Psoas muscle (tissue), 8 donors: Measurements from ENCODE around the gene TBX5. TPM values are rescaled to one million over a fixed set of nuclear protein-coding genes. Genes with fewer than 3 reads are reported as not detected.
"Not testable (repeated sequence)": the region's sequence is repeated elsewhere in the genome, so short reads cannot be mapped to it uniquely, and the experiment has no call there.

Source experiments
- ATAC-seq, 4 donors: fragments of 200-7000 bp; cut with Tn5 transposase; one replicate each; pipeline ENCODE4 v1.9.1; 2020; ENCODE audit warnings: moderate library complexity in 3 of 4, mild to moderate bottlenecking in 2 of 4
- DNase-seq, 2 donors: peaks; one replicate each; pipeline ENCODE4 v3.0.0-alpha.2; 2020
- H3K27ac ChIP-seq: fragments of 200-600 bp; one replicate; pipeline ENCODE4 v1.8.0; 2022
- H3K27me3 ChIP-seq, 3 donors: fragments of 200-600 bp in 1 of 3; one replicate each; pipeline versions ENCODE4 v1.6.1 to v1.8.0; 2013 to 2022; ENCODE audit warnings: low read length in 2 of 3, mild to moderate bottlenecking in 2 of 3, moderate library complexity in 1 of 3; ENCODE audit not compliant: insufficient read depth in 3 of 3
- H3K36me3 ChIP-seq, 2 donors: fragments of 200-600 bp in 1 of 2; one replicate each; pipeline versions ENCODE4 v1.6.1 to v1.8.0; 2013 to 2022; ENCODE audit warnings: low read depth in 1 of 2, mild to moderate bottlenecking in 1 of 2, moderate library complexity in 1 of 2; ENCODE audit not compliant: insufficient read depth in 1 of 2
- H3K4me1 ChIP-seq: fragments of 200-600 bp; one replicate; pipeline ENCODE4 v1.8.0; 2022
- H3K4me3 ChIP-seq: fragments of 200-600 bp; one replicate; pipeline ENCODE4 v1.8.0; 2022; ENCODE audit warnings: mild to moderate bottlenecking
- H3K9me3 ChIP-seq: fragments of 200-600 bp; one replicate; pipeline ENCODE4 v1.8.0; 2022
- WGBS, 3 donors: extraction: QIAGEN DNeasy Blood & Tissue Kit; methylation state at CpG; one replicate each; pipeline versions ENCODE4 v1.1.6 to v1.1.7; 2013; 5-methylcytosine and 5-hydroxymethylcytosine counted together
- intact Hi-C, 2 donors: fragments of 100-400 bp; cut with DNase I; formaldehyde crosslinking; loops; one replicate each; pipeline versions ENCODE4 v1.11.0 to v1.14.2; 2022
- polyA plus RNA-seq, 3 donors: library from polyadenylated mRNA; stranded (reverse); fragments of 200-250 nt; gene quantifications; one replicate each; pipeline ENCODE4 v1.2.3, GENCODE V29; 2013
- total RNA-seq, 4 donors: library from RNA; stranded (reverse); fragmentation: NEBNext Ultra II Directional in 2 of 4; extraction: Animal tissue kit (Norgen Biotek cat#: 25700) in 2 of 4; gene quantifications; one replicate each; pipeline versions ENCODE4 v1.2.1 to v1.2.4, GENCODE V29; 2021 to 2023
- TF ChIP-seq, protein P1 (sequence below): fragments of 200-600 bp; IDR thresholded peaks from one replicate; pipeline ENCODE4 v1.8.0; 2022; ENCODE audit warnings: antibody characterized with exemption
- donor health status: healthy with polysubstance abuse.
- donor health status: DM: no; HTN: no; CAD: no; lungs with moderate emphysema.
- donor health status: Bipolar disorder and iron deficiency.
- donor health status: healthy.
- donor health status: DM: yes; HTN: yes; CAD: no.
- donor health status: DM: no; HTN: no; CAD: no.
- donor health status: DM: no; HTN: no; CAD: no.
- donor health status: DM: yes; HTN: yes; CAD: no.

TBX5 gene
- total and polyA plus RNA-seq, 7 donors, result 0.26 TPM; not detected in 6

DNA sequence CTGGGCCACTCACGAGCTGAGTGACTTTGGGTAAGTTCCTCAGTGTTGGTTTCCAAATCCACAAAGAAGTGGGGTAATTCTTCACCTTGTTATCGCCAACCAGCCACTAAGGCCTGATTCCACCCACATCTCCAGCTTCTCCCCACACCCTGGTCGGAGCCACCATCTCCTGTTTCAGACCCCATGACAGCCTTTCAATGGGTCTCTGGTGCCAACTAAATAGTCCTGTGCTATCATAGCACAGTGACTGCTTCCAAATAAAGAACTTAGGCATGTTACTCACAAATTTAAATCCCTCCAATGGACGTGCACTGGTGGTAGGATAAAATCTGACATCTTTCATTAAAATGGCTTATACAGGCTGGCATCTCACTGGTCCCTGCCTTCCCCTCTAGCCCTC, 44.0 kb downstream of the TBX5 start:
- DNase-seq (no peak), ATAC-seq (no peak)
- Histone ChIP-seq H3K4me1 (no peaks in the 10 kb centered on the region), H3K9me3 (peaks cover 3% of the 10 kb centered on the region), H3K4me3 (no peak overlapping the region), H3K27me3 (peaks cover 0 to 4% (median 0%) of the 10 kb centered on the region in 3 donors), H3K36me3 (no peaks in the 10 kb centered on the region), H3K27ac (no peak overlapping the region)
- WGBS, 3 donors, result 53 to 61% (median 55%) methylated on average over 4 of the region's 4 CpGs
- TF ChIP-seq, protein P1, sequence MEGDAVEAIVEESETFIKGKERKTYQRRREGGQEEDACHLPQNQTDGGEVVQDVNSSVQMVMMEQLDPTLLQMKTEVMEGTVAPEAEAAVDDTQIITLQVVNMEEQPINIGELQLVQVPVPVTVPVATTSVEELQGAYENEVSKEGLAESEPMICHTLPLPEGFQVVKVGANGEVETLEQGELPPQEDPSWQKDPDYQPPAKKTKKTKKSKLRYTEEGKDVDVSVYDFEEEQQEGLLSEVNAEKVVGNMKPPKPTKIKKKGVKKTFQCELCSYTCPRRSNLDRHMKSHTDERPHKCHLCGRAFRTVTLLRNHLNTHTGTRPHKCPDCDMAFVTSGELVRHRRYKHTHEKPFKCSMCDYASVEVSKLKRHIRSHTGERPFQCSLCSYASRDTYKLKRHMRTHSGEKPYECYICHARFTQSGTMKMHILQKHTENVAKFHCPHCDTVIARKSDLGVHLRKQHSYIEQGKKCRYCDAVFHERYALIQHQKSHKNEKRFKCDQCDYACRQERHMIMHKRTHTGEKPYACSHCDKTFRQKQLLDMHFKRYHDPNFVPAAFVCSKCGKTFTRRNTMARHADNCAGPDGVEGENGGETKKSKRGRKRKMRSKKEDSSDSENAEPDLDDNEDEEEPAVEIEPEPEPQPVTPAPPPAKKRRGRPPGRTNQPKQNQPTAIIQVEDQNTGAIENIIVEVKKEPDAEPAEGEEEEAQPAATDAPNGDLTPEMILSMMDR, result no peak
- intact Hi-C loops, result no loop called here

DNA sequence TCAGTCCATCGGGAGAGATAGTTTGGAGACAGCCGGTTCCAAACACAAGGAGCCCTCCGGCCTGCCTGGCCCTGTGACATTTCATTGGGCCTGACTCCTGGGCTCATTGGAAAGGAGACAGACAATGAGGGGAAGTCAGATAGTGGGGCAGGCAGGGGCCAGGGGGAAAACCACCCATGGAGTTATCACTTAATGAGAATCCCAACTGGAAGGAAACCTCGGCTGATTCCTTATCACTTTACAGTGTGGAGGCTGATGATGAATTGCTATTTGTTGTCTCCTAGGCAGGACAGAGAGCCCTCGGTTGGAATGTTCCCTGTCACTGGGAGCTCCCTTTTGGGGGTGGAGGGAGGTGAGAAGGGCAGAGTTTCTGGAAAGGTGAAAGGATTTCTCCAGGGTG, 44.4 kb downstream of the TBX5 start:
- Histone ChIP-seq H3K4me3 (no peak overlapping the region), H3K27ac (no peak overlapping the region), H3K36me3 (no peaks in the 10 kb centered on the region), H3K4me1 (no peaks in the 10 kb centered on the region), H3K9me3 (peaks cover 3% of the 10 kb centered on the region), H3K27me3 (peaks cover 0 to 4% (median 1%) of the 10 kb centered on the region in 3 donors)
- TF ChIP-seq, protein P1, result no peak
- DNase-seq (no peak), ATAC-seq (no peak)
- intact Hi-C loops, result no loop called here
- 36 to 44% (median 41%) methylated on average over 5 of the region's 5 CpGs for WGBS, 3 donors

DNA sequence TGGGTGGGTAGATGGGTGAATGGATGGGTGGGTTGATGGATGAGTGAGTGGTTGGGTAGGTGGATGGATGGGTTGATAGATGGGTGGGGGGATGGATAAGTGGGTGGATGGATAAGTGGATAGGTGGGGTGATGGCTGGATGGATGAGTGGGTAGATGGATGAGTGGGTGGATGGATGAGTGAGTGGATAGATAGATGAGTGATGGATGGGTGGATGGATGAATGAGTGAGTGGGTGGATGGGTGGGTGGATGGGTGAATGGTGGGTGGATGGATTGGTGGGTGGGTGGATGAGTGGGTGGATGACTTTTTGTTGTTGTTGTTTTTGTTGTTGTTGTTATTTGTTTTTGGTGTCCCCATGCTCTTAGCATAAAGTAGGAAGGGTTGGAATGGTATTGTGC, 45.5 kb downstream of the TBX5 start:
- intact Hi-C loops, result no loop called here

DNA sequence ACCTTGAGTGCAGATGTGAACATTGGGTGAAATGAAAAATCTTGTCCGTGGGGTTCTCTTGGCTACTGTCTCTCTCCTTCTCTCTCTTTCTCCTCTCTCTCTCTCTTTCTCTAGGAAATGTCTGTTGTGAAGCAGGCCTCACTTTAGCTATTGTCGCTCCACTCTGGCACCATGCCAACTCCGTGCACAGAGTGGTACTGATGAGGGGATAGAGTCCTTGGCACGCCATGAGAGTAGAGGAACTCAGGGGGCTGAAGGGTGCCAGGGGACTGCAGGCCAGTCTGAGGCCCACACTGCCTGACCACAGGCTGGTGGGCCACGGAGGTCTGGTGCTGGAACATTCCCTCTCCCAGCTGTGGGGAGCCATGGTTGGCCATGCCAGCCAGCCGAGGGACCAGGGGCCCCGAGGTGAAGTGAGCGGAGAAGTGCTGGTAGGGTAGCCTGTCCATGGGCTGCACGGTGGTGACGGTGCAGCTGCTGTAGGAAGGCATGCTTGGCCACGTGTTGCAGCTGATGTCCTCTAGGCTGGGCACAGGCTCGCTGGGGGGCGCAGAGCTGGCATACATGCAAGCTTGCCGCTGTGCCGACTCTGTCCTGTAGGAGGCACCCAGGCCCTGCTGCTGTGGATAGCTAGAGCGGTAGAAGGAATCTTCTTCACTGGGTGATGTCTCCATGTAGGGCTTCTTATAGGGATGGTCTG, 50.4 kb downstream of the TBX5 start:
- Histone ChIP-seq H3K4me3 (no peak overlapping the region), H3K36me3 (no peaks in the 10 kb centered on the region), H3K9me3 (no peaks in the 10 kb centered on the region), H3K27me3 (peaks cover 0 to 4% (median 0%) of the 10 kb centered on the region in 3 donors), H3K4me1 (no peaks in the 10 kb centered on the region), H3K27ac (no peak overlapping the region)
- DNase-seq (no peak), ATAC-seq (no peak)
- intact Hi-C loops, result no loop called here
- TF ChIP-seq, protein P1, result no peak
- WGBS, 3 donors, result 50 to 54% (median 51%) methylated on average over 15 to 16 of the region's 16 CpGs

More for the DNA sequence above, 45.5 kb downstream of the TBX5 start:
- H3K27ac ChIP-seq, result no peak overlapping the region
- H3K9me3 ChIP-seq, result no peaks in the 10 kb centered on the region
- H3K27me3 ChIP-seq, result peaks cover 0 to 4% (median 4%) of the 10 kb centered on the region in 3 donors
- no peaks in the 10 kb centered on the region for H3K36me3 ChIP-seq
- no peaks in the 10 kb centered on the region for H3K4me1 ChIP-seq
- TF ChIP-seq, protein P1, result no peak
- H3K4me3 ChIP-seq, result no peak overlapping the region
- ATAC-seq (no peak), DNase-seq (no peak)

DNA sequence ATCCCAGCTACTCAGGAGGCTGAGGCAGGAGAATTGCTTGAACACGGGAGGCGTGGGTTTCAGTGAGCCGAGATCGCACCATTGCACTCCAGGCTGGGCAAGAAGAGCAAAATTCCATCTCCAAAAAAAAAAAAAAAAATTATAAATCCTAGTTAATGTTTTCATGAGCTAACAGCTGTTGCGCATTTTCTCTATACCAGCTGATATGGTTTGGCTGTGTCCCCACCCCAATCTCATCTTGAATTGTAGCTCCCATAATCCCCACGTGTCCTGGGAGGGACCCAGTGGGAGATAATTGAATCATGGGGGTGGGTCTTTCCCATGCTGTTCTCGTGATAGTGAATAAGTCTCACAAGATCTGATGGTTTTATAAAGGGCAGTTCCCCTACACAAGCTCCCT, 56.7 kb downstream of the TBX5 start:
- WGBS, 3 donors, result 48 to 59% (median 56%) methylated on average over 7 of the region's 7 CpGs
- intact Hi-C loops, H3K27me3 ChIP-seq, ATAC-seq, H3K4me1 ChIP-seq, H3K4me3 ChIP-seq, DNase-seq, H3K27ac ChIP-seq, H3K36me3 ChIP-seq, H3K9me3 ChIP-seq: not testable (repeated sequence)
